ENCODE measurements around the gene TRAM2.

The TRAM2 gene

DNA sequence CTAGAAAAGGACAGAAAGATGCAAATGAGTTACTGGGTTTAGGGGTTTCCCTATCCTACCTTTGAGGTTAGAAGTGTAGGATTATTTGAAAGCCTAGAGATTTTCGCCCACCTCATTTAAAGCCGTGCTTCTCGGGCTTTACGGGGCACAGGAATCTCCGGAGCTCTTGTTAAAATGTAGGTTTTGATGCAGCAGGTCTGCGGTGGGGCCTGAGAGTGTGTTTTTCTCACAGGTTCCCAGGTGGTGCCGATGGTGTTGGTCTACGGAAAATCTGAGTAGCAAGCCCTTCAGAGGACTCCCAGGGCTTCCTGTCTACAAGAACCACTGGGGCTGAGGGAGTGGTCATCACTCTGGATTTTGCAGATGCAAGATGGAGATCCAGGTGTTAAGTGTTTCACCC is 47.5 kb downstream of the TRAM2 start:
- no peak for DNase-seq (ENCODE audit: low read depth, low spot score)

DNA sequence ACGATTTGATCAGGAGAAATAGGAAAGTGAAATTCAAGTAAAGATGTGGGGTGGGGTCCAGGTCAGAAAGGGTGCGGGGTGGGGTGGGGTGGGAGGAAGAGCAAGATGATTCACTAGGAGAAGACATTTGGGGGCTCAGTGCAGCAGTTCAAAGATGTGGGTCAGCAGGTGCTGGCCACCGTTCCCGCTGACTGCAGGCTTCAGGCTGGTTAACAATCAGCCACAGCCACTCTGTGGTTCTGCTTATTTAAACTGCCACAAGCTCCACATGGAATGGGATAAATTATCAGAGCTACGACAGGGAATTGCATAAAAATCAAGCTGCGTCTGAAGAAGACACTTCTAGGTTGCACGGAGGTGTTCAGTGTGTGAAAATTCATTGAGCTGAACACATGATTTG is 49.4 kb downstream of the TRAM2 start:
- DNase-seq (ENCODE audit: low read depth, low spot score), result no peak

DNA sequence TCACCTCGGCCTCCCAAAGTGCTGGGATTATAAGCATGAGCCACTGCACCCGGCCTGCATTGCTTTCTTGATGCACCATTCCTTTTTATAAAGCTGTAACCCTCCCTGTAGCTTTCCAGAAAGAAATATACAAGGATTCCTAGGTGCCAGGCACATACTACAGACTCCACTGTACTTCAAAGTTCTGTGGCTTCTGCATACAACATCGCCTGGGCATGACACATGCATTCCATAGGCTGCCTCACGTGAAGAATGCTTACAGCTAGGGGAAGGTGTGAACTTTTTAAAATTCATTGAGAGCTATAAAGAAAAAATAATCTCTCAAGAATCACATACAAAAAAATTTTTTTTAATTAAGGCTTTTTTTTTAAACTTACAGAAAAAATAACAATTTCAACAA is 50.2 kb downstream of the TRAM2 start:
- no peak for DNase-seq (ENCODE audit: low read depth, low spot score)

DNA sequence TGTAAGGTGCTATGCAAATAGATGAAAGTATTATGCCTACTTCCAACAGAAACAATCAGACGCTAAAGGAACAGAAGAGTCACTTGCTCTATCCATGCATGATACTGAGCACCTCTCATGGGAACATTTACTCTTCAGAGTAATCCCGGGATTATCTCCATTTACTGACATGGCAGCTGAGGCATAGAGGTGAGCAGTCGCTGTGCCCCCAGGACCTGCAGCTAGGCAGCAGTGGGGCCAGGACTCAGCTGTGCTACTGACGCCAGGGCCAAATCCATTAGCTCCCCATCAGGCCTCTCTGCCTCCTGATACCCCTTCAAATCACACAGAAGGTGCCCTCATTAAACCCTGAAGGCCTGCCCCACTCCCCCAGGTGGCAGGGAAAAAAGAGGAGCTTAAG is 51.9 kb downstream of the TRAM2 start:
- no peak for DNase-seq (ENCODE audit: low read depth, low spot score)

DNA sequence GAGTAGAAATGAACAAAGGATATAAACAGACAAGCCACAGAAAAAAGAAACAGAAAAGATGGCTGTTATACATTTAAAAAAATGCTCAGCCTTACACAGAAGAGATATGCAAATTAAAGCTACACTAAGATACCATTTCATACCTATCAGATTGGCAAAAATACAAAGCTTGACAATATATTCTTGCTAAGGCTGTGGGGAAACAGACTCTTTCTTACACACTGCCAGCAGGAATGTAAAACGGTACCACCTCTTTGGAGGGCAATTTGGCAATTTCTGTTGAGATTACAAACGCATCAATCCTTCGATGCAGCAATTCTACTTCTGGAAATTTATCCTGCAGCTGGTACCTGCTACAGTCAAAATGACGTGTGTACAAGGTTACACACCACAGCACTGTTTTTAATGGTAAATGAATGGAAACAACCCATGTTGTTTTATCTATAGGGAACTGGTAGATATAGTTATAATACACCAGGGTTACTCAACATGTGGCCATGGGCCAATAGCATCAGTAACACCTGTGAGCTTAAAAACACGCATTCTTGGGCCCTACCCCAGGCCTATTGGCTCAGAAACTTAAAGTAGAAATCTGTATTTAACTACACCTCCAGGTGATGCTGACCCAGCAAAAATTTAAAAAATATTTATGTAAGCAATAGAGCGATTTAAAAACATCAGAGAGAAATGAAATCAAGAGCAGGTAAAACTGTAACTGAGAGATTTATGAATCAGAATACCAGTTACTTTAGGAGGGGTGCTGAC is 53.3 kb downstream of the TRAM2 start:
- no peak for DNase-seq (ENCODE audit: low read depth, low spot score)

DNA sequence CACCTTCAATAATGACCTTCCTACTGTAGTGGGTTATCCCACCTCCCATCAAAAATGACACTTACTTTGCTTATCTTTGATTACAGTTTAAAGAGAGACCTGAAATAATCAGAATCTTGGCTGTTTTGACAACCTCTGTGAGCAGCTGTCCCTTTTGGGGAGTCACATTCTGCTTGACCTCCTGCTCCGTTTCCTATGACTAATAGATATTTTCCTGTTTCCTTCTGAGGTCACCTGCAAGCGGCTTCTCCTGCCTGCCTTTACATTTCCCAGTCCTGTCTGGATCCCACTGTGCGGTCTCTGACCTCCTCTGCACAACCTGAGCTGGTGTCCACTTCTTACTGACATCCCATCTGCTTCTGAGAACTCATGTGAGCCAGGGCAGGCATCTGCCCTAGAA is 54.2 kb downstream of the TRAM2 start:
- DNase-seq (ENCODE audit: low read depth, low spot score), result no peak

DNA sequence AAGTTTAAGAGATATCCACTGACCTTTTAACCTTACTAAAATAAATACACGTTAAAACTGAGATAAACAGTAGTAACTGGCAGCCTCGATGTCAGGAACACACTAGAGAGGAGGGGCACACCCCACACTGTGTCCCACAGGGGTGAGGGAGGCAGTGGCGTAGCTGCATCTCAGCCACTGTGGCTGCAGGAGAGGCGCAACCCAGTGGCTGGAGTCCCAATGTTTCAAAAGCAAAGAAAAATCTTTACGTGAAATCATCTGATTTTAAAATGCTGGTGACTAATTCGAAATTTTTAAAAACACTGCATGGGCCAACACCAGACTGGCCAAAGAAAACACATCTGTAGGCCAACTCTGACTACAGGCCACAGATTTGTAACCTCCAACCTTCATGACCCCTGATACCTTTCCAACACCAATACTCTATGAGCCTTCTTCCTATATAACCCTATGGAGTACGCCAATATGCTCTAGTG is 54.7 kb downstream of the TRAM2 start:
- no peak for DNase-seq (ENCODE audit: low read depth, low spot score)

DNA sequence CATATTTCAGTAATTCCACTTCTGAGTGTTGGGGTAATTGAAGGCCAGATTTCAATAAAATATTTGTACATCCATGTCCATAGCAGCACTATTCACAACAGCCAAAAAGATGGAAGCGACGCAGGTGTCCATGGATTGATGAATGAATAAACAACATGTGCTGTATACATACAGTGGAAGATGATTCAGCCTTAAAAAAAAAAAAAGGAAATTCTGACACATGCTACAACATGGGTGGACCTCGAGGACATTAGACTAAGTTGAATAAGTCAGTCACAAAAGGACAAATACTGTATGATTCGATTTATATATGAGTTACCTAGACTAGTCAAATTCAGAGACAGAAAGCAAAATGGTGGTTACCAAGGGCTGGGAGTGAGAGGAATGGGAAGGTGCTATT is 57.2 kb downstream of the TRAM2 start:
- no peak for DNase-seq (ENCODE audit: low read depth, low spot score)

DNA sequence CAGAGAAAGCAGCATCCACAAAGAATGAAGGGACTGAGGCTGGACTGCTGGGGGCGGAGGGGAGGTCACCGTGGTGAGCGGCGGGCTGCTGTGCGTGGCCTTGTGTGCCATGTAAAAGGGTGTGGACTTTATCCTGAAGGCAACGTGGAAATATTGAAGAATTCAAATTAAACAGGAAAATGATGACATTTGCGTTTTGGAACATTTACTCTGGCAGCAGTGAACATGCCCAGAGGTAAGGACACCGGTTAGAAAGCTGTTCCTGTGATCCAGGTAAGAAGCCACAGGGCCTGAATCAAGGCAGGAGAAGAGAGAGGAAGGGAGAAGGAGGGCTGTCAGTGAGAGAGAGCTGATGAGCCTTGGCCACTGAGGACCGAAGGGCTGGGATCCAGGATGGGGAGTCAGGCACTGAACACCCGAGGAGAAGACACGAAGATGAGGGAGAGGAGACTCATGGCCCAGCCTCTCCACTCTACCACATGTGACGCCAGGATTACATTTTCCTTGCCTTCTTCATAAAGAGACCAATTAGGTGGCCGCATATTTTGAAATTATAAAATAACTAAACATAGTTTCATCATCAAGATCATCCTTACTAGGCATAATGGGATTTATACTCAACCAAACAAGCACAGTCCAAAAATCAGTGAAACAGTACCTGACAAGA is 58.4 kb downstream of the TRAM2 start:
- no peak for DNase-seq (ENCODE audit: low read depth, low spot score)

DNA sequence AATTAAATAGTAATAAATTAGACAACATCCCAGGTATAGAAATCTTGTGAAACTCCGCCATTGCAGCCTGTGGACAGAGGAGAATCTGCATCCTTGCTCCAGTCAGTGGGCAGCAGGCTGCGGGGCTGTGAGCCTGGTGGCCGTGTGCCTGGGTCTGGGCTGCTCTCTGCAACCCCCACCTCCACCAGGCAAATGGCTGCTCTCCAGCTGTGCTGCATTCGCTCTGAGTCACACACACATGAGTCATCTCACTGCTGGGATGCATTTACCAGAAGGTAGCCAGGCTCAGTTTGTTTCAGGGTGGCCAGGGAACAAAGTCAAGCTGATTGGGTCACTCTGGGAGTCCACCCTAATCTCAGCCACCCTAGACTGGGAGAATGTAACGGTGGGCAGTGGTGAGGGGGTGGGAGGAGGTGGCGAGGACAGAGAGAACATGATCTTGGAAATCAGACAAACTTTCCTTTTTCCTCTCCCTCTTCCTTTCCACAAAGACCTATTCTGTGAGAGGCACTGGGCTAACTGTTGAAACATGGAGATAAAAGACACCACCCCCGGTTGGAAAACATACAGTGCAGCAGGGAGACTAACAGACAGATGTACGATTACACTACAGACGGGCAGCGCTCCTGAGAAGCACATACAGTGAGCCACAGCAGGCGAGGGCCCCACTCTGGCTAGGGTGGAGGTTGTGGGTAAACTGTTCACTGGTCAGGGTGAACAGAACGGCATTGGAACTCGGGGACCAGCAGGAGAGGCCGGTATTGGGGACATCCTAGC is 59.2 kb downstream of the TRAM2 start:
- peak; percentile 78 for DNase-seq (ENCODE audit: low read depth, low spot score)

DNA sequence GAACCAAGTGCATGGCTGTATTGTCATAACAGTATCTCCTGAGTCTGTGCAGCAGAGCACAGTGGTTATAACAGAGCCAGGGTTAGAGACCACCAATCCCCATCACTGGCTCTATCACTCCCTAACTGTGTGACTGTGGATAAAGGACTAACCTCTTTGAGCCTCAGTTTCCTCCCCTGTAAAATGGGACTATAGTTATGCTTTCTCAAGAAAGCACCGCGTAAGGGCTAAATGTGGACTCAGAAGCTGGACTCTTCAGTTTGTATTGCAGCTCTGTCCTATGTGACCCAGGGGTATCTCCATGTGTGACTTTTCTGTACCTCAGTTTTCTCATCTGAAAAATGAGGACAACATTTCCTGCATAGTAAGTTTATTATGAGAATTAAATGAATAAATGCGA is 59.9 kb downstream of the TRAM2 start:
- DNase-seq (ENCODE audit: low read depth, low spot score), result no peak

DNA sequence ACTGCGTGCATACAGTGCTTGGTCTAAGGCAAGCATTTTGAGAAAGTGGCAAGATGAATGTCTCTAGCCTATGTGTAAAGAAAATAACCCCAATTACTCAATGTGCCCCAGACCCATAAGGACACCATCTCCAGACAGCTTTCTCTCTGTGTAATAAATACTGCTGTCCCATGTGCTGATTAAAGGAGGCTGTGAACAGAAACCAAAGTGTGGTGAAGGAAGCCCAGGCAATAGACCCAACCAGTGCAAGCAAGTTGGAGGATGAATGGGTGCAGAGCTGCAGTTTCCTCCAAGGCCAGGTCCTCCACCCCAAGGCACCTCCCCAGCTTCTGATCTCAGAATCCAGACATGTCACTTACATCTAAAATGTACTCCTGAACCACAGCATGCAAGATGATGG is 60.6 kb downstream of the TRAM2 start:
- no peak for DNase-seq (ENCODE audit: low read depth, low spot score)

DNA sequence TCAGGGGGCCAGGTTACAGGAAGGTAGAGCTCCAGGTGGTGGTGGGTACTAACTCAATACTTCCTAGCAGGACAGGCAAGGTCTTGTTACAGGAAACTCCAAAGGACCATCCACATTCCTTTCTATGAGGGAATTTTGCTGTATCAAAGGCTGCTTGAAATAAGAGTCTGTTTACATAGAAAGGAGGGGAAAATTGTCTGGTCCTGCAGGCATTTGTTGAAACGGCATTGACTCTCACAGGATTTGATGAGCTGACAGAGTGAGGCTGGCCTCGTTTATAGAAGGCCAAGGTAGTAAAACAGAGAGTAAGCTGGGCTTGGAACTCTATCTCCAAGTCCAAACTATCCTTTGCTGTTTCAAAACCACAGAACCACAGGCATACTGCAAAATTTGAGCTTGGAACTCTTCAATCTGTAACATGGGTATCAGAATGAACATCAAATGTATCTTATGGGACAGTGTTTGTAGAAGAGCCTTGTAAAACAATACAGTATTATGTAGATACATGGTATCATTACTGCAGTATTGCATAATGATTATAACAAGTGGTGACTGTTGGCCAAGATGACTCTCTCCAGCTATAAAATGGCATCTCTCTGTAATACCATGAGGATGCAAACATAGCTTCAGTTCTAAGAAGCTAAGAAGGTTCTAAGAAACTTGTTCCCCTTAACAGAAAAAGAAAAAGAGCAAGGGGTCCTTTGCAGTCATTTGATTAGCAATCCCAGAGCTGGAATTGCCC is 61.5 kb downstream of the TRAM2 start:
- DNase-seq (ENCODE audit: low read depth, low spot score), result no peak

DNA sequence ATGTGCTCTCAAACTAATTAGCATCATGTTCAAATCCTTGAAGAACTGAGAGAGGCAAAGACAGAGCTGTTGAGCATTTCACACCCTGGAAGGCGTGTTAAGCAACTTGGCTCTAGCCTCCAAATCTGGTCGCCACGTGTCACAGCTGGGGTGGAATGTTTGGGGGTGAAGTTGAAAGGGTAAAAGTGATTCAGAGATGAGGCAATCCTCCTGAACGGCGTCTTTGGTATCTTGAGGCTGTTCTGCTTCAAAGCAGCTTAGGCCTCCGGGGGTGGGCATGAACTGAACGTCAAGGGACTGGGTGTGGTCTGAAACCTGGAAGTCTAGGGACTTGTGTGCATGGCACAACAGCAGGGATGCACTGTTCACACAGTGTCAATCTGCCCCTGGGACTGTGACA is 62.3 kb downstream of the TRAM2 start:
- no peak for DNase-seq (ENCODE audit: low read depth, low spot score)

DNA sequence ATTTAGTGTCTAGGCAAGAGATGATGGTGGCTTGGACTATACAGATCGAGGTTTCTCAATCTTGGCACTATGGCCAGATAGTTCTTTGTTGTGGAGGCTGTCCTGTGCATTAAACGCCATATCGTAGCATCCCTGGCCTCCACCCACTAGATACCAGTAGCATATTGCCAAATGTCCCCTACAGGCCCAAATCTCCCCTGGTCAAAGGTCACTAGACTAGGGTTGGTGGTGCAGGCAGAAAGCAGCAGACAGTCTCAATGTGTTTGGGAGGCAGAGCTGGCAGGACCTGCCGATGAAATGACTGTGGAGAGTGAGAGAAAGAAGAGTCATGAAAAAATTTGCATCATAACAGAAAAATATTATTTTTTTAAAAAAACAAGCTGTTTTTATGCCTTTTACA is 63.0 kb downstream of the TRAM2 start:
- no peak for DNase-seq (ENCODE audit: low read depth, low spot score)

DNA sequence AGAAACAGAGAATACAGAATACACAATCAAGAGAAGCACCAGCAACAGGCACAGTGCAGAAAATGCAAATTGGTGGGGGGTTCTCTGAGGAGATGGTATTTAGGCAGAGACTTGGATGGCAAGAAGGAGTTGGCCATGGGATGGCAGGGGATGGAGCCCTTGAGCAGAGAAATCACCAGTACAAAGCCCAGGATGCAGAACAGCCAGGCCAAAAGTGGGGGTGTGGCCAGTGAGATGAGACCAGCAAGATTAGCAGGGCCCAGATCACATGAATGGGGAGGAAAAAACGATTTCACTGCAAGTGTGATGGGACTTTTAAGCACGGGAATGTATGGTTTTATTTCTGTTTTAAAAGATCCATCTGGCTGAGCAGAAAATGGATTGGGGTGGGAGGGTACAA is 63.4 kb downstream of the TRAM2 start:
- no peak for DNase-seq (ENCODE audit: low read depth, low spot score)

DNA sequence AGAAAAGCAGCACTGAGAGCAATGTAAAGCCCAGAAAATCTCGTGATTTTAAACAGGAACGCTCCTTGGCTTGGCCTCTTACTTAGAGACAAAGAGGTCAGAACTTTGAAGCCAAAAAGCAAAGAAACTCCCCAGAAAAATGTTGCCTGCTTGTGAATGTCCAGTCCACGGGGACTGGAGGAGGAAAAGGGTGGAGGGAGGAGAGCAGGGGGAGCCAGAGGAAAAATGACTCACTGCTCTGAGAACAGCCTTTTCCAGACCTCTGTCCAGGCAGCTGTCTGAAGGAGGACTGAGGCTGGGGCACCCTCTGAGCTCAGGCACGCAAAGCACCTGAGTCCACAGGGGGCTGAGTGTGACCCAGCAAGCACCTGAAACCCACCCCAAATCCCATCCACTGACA is 64.7 kb downstream of the TRAM2 start:
- DNase-seq (ENCODE audit: low read depth, low spot score), result no peak

DNA sequence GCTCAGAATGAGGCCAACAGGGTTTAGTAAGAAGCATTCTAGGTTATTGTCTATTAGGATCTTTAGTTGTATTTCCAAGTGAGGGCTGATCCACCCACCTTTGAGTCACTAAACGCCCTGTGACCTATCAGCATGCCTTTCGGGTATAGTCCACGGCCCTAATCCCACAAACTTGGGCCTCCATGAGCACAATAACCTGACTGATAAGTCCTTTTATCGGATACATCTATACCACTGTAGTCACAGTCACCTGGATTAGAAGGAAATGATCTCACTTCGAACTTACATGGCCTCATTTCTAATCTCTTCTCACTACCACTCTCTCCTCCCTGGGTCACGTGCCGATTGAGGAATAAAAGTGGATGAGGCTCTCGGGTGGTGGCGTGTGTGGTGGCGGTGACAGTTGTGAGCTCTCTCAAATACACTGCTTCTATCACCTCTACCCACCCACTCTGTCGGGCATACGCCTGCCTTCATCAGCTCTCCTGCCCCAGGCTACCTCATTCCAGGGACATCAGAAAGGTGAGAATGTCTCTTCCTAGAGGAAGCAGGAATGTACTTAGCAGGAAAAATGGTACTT is 65.2 kb downstream of the TRAM2 start:
- DNase-seq (ENCODE audit: low read depth, low spot score), result no peak

DNA sequence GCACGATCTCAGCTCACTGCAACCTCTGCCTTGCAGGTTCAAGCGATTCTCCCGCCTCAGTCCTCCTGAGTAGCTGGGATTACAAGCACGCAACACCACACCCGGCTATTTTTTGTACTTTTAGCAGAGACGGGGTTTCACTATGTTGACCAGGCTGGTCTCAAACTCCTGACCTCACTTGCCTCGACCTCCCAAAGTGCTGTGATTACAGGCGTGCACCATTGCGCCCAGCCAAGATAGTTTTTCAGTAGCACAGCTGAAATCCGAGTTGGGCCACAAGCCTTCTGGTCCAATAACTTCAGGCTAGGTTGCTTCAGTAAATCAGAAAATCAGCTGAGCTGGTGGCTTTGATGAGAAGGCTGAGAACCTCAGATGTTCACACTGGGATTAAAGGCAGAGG is 65.7 kb downstream of the TRAM2 start:
- DNase-seq (ENCODE audit: low read depth, low spot score), result no peak

DNA sequence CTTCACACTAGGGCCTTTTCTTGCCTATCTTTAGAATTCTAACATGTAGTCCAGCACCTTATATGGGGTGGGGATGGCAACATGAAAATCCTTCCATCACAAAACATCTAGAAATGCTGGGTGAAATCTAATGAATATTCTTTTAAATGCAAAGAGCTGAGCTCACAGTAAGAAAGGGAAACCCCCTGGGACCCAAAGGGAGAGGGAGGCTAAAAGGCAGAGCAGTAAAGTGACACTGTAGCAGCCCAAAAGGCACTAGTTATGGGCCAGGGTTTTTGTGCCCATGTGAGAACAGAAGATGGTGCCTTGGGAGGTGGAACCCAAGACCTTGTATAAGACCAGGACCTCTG is 66.7 kb downstream of the TRAM2 start:
- DNase-seq (ENCODE audit: low read depth, low spot score), result no peak

DNA sequence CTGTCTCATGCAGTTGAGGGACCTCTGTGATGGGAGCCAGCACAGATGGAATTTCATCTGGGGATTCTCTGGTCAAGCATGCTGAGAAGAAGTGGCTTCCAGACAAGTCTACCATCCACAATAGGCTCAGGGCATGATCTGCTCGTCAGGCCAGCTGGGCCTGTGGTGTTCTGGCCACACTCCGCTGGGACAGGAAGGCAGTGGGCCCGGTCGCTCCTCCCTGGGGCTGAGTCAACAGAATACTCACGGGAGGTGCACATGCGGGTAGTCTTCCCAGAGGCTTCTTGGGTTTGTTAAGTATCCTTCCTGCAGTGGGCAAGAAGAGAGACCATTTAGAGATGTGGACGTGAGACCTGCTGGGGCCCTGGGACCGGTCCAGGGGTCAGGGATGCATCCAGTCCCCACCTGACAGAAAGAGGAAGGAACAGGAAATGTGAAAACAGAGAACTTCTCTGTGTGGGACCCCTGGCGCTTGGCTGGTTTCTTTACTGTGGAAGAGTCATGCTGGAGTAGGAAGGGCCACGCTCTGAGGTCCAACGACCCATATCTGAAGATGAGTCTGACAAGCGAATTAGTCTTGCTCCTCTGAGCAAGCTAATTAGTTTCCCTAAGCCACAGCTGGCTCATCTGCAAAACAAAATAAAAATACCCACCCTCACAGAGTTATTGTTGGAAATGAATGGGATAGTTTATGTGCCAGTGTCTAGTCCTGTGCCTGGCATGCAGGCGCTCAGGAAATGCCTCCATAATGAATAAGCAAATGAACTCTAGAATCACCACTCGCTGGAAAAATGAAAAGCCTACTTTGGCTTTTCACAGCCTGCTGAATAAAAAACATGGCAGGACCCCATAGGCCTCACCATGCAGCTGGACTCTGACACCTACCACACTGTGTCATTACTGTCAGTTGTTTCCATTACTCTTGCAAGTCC is 67.3 kb downstream of the TRAM2 start:
- DNase-seq (ENCODE audit: low read depth, low spot score), result no peak

Measured in iPS DF 19.7 (cell line).